ENCODE measurements around the gene COLEC11.
"Not testable (repeated sequence)": the region's sequence is repeated elsewhere in the genome, so short reads cannot be mapped to it uniquely, and the experiment has no call there.

GRCh38 chr2:3615541-3616200, 20.8 kb downstream of the COLEC11 start:
- TF ChIP-seq ATOH8 (CRISPR knock-in tag; IDR thresholded peaks at IDR 0.05; ENCODE audit: low read depth); SMC3 (IDR thresholded peaks at IDR 0.05); RAD21 (conservative IDR thresholded peaks at IDR 0.05 in 1 of 2, IDR thresholded peaks at IDR 0.05 in 1 of 2); CTCF (IDR thresholded peaks at IDR 0.05); ZC3H11A (IDR thresholded peaks at IDR 0.05); MAX (IDR thresholded peaks at IDR 0.05); JUN (IDR thresholded peaks at IDR 0.05); POLR2A (IDR thresholded peaks at IDR 0.05; ENCODE audit: low read length); CHD2 (IDR thresholded peaks at IDR 0.05; ENCODE audit: low read length, partially characterized antibody): not testable (repeated sequence)
